ENCODE measurements around the gene C4B. TPM values are rescaled to one million over a fixed set of nuclear protein-coding genes. Genes with fewer than 3 reads are reported as not detected.
A peak's percentile ranks its signal among the peaks of the same experiment; 100 is the strongest.
"Not testable (repeated sequence)": the region's sequence is repeated elsewhere in the genome, so short reads cannot be mapped to it uniquely, and the experiment has no call there.

Gene C4B
- total RNA-seq, 1 experiment from 2014 or later = 2.7 TPM

DNA sequence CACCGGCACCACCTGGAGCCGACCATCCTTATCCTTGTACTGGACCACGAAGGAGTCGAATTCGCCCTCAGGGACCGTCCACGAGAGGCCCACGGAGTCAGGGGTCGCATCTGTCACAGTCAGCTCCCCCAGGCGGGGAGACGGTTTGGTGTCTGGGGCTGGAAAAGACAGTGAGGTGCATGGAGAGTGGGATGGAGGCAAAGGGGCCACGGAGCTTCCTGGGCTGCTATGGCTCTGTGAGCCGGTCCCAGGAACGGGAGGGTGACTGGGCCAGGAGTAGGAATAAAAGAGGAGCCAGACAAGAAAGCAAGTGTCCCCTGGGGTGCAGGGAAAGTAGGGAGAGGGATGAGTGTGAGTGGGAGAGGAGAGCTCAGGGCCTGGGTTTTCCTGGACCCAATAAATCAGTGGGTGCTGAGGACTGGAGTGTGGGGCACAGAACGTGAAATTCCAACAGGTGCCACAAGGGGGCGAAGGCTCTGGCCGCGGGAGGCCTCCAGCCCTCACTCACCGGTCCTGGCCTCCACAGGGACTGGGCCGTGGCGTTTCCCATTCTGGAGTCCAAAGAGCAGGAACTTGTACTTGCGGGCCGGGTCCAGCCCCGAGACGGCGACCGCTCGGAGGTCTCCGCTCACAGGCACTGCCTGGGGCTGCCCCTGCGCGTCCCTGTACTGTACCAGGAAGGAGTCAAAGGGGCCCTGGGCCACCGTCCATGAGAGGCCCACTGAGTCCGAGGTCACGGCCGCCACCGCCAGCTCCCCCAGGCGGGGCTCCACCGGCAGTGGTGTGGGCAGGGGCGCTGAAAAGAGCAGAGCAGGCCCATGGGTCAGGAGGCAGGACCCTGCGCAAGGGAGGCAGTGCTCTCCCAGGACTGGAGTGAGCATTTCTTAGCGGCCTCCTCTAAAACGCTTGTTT, 33.5 kb downstream of the C4B start:
- no peaks in the 10 kb centered on the region for H3K27me3 ChIP-seq (ENCODE audit: insufficient read depth, low read length)
- H3K4me1 Mint-ChIP-seq = peaks cover 2 to 11% of the 10 kb centered on the region in 2 experiments; a peak in 3 of 4 replicates

DNA sequence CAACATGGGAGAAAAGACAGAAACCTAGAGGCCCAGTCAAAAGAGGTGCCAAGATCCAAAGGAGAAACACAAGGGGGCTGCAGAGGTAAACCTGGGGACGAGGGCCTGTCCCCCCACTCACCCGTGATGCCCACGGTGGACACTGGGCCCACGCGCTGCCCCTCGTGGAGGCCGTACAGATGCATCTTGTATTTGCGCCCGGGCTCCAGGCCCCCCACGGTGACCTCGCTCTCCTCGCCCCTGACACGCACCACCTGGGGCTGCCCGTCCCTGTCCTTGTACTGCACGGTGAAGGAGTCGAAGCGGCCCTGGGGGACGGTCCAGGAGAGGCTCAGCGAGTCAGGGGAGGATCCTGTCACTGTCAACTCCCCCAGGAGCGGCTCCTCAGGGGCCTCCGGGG, 34.6 kb downstream of the C4B start:
- not testable (repeated sequence) for H2BK12ac ChIP-seq (ENCODE audit: insufficient read length, low read depth, low read length); H3K79me2 ChIP-seq (ENCODE audit: insufficient read depth, low read length); H3K56ac ChIP-seq (ENCODE audit: insufficient read length, low read depth, low read length); H3K27me3 ChIP-seq (ENCODE audit: insufficient read depth, low read length); H2BK20ac ChIP-seq (ENCODE audit: low read depth, low read length, poor library complexity, severe bottlenecking); H3K18ac ChIP-seq (ENCODE audit: insufficient read length, low read depth, low read length); H4K91ac ChIP-seq (ENCODE audit: insufficient read length, low read depth, low read length); H3K27ac Mint-ChIP-seq; H3K9me3 Mint-ChIP-seq; H3K23ac ChIP-seq (ENCODE audit: insufficient read length, low read depth, low read length); H2BK5ac ChIP-seq (ENCODE audit: insufficient read length, low read length); H2BK15ac ChIP-seq (ENCODE audit: low read depth, low read length); H4K5ac ChIP-seq (ENCODE audit: insufficient read length, low read depth, low read length); H3K9ac ChIP-seq (ENCODE audit: extremely low read depth, insufficient read length, low read length); H3K79me1 ChIP-seq (ENCODE audit: insufficient read depth, low read depth, low read length, poor library complexity, severe bottlenecking); H3K4me1 ChIP-seq (ENCODE audit: insufficient read depth, low read length); H3K4me2 ChIP-seq (ENCODE audit: insufficient read depth, insufficient read length, low read length); H3K23me2 ChIP-seq (ENCODE audit: insufficient read length, low read depth, low read length, poor library complexity, severe bottlenecking); H3T11ph ChIP-seq (ENCODE audit: low read length); H3K27me3 Mint-ChIP-seq (ENCODE audit: low read depth); H3K36me3 Mint-ChIP-seq (ENCODE audit: insufficient read depth in 1 of 3, low read depth in 3 of 3); H2BK120ac ChIP-seq (ENCODE audit: low read depth, low read length, poor library complexity, severe bottlenecking); H3K4ac ChIP-seq (ENCODE audit: low read depth, low read length); H3K9me3 ChIP-seq (ENCODE audit: control insufficient read depth, low read depth, low read length); H3K4me3 Mint-ChIP-seq; H2AK5ac ChIP-seq (ENCODE audit: insufficient read length, low read length); H4K8ac ChIP-seq (replicated peaks; ENCODE audit: insufficient read length, low read depth, low read length); H3K27ac ChIP-seq (ENCODE audit: insufficient read length, low read depth, low read length); H4K20me1 ChIP-seq (ENCODE audit: control insufficient read depth, insufficient read depth, insufficient read length); H3K14ac ChIP-seq (ENCODE audit: insufficient read depth, low read length); H2AFZ ChIP-seq (ENCODE audit: low read length)
- H3K4me1 Mint-ChIP-seq = peaks cover 2 to 11% of the 10 kb centered on the region in 2 experiments; a peak in 3 of 4 replicates
- WGBS (ENCODE audit: extremely low coverage, insufficient read length, low lambda C conversion rate) = no CpG with 5 or more reads among the region's 21 CpGs
- DNase-seq = peak; percentile 20

More for the DNA sequence above, 33.5 kb downstream of the C4B start:
- Histone ChIP-seq H3K23ac (ENCODE audit: insufficient read length, low read depth, low read length) (no peak overlapping the region), H2BK5ac (ENCODE audit: insufficient read length, low read length) (no peak overlapping the region), H3K14ac (ENCODE audit: insufficient read depth, low read length) (no peak overlapping the region), H4K20me1 (ENCODE audit: control insufficient read depth, insufficient read depth, insufficient read length) (no peaks in the 10 kb centered on the region), H3K9me3 (ENCODE audit: control insufficient read depth, low read depth, low read length) (no peaks in the 10 kb centered on the region), H2BK12ac (ENCODE audit: insufficient read length, low read depth, low read length) (no peak overlapping the region), H4K91ac (ENCODE audit: insufficient read length, low read depth, low read length) (no peak overlapping the region), H3T11ph (ENCODE audit: low read length) (no peak overlapping the region), H2AK5ac (ENCODE audit: insufficient read length, low read length) (no peak overlapping the region), H3K4ac (ENCODE audit: low read depth, low read length) (no peak overlapping the region), H3K18ac (ENCODE audit: insufficient read length, low read depth, low read length) (peak overlapping the region; percentile 6), H3K56ac (ENCODE audit: insufficient read length, low read depth, low read length) (no peak overlapping the region), H3K4me2 (ENCODE audit: insufficient read depth, insufficient read length, low read length) (no peak overlapping the region), H2BK20ac (ENCODE audit: low read depth, low read length, poor library complexity, severe bottlenecking) (no peak overlapping the region), H3K4me1 (ENCODE audit: insufficient read depth, low read length) (no peaks in the 10 kb centered on the region), H4K5ac (ENCODE audit: insufficient read length, low read depth, low read length) (no peak overlapping the region), H3K9ac (ENCODE audit: extremely low read depth, insufficient read length, low read length) (no peak overlapping the region), H2BK120ac (ENCODE audit: low read depth, low read length, poor library complexity, severe bottlenecking) (no peak overlapping the region), H4K8ac (replicated peaks; ENCODE audit: insufficient read length, low read depth, low read length) (no peak overlapping the region), H3K79me1 (ENCODE audit: insufficient read depth, low read depth, low read length, poor library complexity, severe bottlenecking) (no peaks in the 10 kb centered on the region), H3K23me2 (ENCODE audit: insufficient read length, low read depth, low read length, poor library complexity, severe bottlenecking) (no peaks in the 10 kb centered on the region), H3K79me2 (ENCODE audit: insufficient read depth, low read length) (no peaks in the 10 kb centered on the region), H3K27ac (ENCODE audit: insufficient read length, low read depth, low read length) (no peak overlapping the region), H2AFZ (ENCODE audit: low read length) (no peak overlapping the region), H2BK15ac (ENCODE audit: low read depth, low read length) (no peak overlapping the region)
- DNase-seq = peak; percentile 85
- H3K27me3 Mint-ChIP-seq (ENCODE audit: low read depth) = no peaks in the 10 kb centered on the region; the same call in 1 of the 2 replicates
- WGBS (ENCODE audit: extremely low coverage, insufficient read length, low lambda C conversion rate) = no CpG with 5 or more reads among the region's 42 CpGs
- no peak overlapping the region for H3K27ac Mint-ChIP-seq
- no peaks in the 10 kb centered on the region; a peak in 1 of 7 replicates for H3K36me3 Mint-ChIP-seq (ENCODE audit: insufficient read depth in 1 of 3, low read depth in 3 of 3)
- H3K9me3 Mint-ChIP-seq = no peaks in the 10 kb centered on the region
- TF ChIP-seq, protein P1, sequence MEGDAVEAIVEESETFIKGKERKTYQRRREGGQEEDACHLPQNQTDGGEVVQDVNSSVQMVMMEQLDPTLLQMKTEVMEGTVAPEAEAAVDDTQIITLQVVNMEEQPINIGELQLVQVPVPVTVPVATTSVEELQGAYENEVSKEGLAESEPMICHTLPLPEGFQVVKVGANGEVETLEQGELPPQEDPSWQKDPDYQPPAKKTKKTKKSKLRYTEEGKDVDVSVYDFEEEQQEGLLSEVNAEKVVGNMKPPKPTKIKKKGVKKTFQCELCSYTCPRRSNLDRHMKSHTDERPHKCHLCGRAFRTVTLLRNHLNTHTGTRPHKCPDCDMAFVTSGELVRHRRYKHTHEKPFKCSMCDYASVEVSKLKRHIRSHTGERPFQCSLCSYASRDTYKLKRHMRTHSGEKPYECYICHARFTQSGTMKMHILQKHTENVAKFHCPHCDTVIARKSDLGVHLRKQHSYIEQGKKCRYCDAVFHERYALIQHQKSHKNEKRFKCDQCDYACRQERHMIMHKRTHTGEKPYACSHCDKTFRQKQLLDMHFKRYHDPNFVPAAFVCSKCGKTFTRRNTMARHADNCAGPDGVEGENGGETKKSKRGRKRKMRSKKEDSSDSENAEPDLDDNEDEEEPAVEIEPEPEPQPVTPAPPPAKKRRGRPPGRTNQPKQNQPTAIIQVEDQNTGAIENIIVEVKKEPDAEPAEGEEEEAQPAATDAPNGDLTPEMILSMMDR (conservative IDR thresholded peaks at IDR 0.05) = peak; percentile 89
- peak overlapping the region in 1 of 2 experiments; percentile 0; a peak in 1 of 5 replicates for H3K4me3 Mint-ChIP-seq
